Natural killer cell (primary cell): Measurements from ENCODE around the gene NAA35. TPM values are rescaled to one million over a fixed set of nuclear protein-coding genes. Genes with fewer than 3 reads are reported as not detected.

Experiments used
- ATAC-seq, 3 donors: fragments of 150-1000 bp in 2 of 3; fragments of 200-7000 bp in 1 of 3; cut with Tn5 transposase; 1 replicate in 1 of 3; 2 replicates in 2 of 3; pipeline ENCODE4 v1.10.0; 2021; ENCODE audit warnings: mild to moderate bottlenecking in 2 of 3, moderate library complexity in 2 of 3
- DNase-seq, 2 donors: peaks; one replicate each; pipeline versions ENCODE4 v3.0.0 to v3.0.0-alpha.2; 2013 to 2021; ENCODE audit warnings: mixed read lengths in 1 of 2
- H3K27ac ChIP-seq: one replicate; pipeline ENCODE4 v1.5.1; 2013; ENCODE audit warnings: mild to moderate bottlenecking, low read length
- H3K27me3 ChIP-seq: one replicate; pipeline ENCODE4 v1.6.1; 2013; ENCODE audit warnings: low read length; ENCODE audit not compliant: control insufficient read depth, insufficient read depth
- H3K36me3 ChIP-seq: one replicate; pipeline ENCODE4 v1.6.1; 2013; ENCODE audit warnings: low read length; ENCODE audit not compliant: control insufficient read depth, insufficient read depth
- H3K4me1 ChIP-seq: one replicate; pipeline ENCODE4 v1.6.1; 2013; ENCODE audit warnings: low read length; ENCODE audit not compliant: control insufficient read depth, insufficient read depth
- H3K4me3 ChIP-seq: one replicate; pipeline ENCODE4 v1.5.1; 2013; ENCODE audit warnings: low read length
- H3K9me3 ChIP-seq: one replicate; pipeline ENCODE4 v1.6.1; 2013; ENCODE audit warnings: low read length; ENCODE audit not compliant: control insufficient read depth, insufficient read depth
- H3K27ac Mint-ChIP-seq, 2 donors: one replicate each; pipeline ENCODE4 v1.8.0; 2022; ENCODE audit warnings: mild to moderate bottlenecking in 2 of 2, mixed read lengths in 2 of 2, moderate library complexity in 1 of 2
- H3K27me3 Mint-ChIP-seq, 2 donors: one replicate each; pipeline ENCODE4 v1.8.0; 2022; ENCODE audit warnings: low read depth in 2 of 2, mixed read lengths in 2 of 2
- H3K36me3 Mint-ChIP-seq: one replicate; pipeline ENCODE4 v1.8.0; 2022; ENCODE audit warnings: mixed read lengths
- H3K4me1 Mint-ChIP-seq, 2 donors: one replicate each; pipeline ENCODE4 v1.8.0; 2022; ENCODE audit warnings: mixed read lengths in 2 of 2
- H3K4me3 Mint-ChIP-seq: one replicate; pipeline ENCODE4 v1.8.0; 2022; ENCODE audit warnings: mild to moderate bottlenecking, moderate library complexity, mixed read lengths
- H3K9me3 Mint-ChIP-seq, 2 donors: one replicate each; pipeline ENCODE4 v1.8.0; 2022; ENCODE audit warnings: mixed read lengths in 2 of 2
- WGBS: methylation state at CpG from one replicate; pipeline ENCODE4 v1.1.7; 2013; ENCODE audit warnings: missing lambda C conversion rate; ENCODE audit not compliant: insufficient coverage; 5-methylcytosine and 5-hydroxymethylcytosine counted together
- intact Hi-C: fragments of 100-400 bp; cut with micrococcal nuclease; formaldehyde crosslinking; loops from one replicate; pipeline ENCODE4 v1.14.2; 2022
- total RNA-seq, 4 donors: library from RNA; stranded (reverse); fragments of 120-200 nt in 1 of 4; gene quantifications; one replicate each; pipeline versions ENCODE4 v1.2.3 to v1.2.4, GENCODE V29; 2013 to 2022
- TF ChIP-seq, protein P1 (sequence below): fragments of 200-600 bp; IDR thresholded peaks from one replicate; pipeline ENCODE4 v1.8.0; 2022; ENCODE audit warnings: antibody characterized with exemption

NAA35 gene
- total RNA-seq, 3 donors from 2014 or later (not counting 1 experiment from before 2014, with no cell fraction given) = 19.9 to 27.6 (median 21.0) TPM

DNA sequence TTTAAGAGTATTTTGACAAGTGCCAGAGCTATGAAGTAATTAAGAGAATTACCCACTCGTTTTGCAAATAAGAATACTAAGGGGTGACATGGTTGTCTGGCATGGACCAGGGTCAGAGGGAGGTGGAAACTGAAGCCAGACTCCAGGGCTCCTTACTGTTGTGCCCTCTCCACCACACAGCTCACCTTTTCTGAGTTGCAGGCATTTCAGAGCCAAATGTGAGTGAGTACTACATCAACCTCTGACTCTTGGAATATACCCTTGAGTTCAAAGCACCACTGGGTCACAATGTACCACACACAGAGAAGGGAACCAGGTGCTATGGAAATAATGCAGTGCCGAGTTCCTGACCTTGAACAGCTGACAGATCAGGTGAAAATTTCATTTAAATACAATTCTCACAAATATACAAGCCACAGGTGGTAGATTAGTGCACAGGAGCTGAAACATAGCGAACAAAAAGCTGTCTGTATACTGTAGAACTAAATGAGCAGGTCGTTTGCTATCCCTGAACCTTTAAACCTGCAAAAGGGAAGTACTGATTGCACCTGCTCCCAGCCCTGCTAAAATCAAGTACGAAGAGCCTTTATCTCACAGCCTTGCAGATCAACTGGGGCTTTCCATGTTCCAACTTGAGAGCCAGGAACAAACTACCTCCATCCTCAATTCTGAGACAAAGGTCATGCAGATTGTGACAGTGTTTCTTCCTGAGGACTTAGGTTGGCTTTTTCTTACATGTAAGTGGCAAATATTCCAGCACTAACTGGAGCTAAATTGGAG, 101.4 kb downstream of the NAA35 start:
- H3K36me3 Mint-ChIP-seq = no peaks in the 10 kb centered on the region
- Histone ChIP-seq H3K27ac (no peak overlapping the region), H3K36me3 (no peaks in the 10 kb centered on the region), H3K27me3 (no peaks in the 10 kb centered on the region), H3K4me1 (no peaks in the 10 kb centered on the region), H3K9me3 (no peaks in the 10 kb centered on the region), H3K4me3 (no peak overlapping the region)
- 65% methylated on average over 5 of the region's 5 CpGs for WGBS
- no peak overlapping the region for H3K27ac Mint-ChIP-seq
- H3K4me1 Mint-ChIP-seq = no peaks in the 10 kb centered on the region
- no peaks in the 10 kb centered on the region for H3K9me3 Mint-ChIP-seq
- no peaks in the 10 kb centered on the region for H3K27me3 Mint-ChIP-seq
- intact Hi-C loops = no loop called here
- H3K4me3 Mint-ChIP-seq = no peak overlapping the region
- TF ChIP-seq, protein P1, sequence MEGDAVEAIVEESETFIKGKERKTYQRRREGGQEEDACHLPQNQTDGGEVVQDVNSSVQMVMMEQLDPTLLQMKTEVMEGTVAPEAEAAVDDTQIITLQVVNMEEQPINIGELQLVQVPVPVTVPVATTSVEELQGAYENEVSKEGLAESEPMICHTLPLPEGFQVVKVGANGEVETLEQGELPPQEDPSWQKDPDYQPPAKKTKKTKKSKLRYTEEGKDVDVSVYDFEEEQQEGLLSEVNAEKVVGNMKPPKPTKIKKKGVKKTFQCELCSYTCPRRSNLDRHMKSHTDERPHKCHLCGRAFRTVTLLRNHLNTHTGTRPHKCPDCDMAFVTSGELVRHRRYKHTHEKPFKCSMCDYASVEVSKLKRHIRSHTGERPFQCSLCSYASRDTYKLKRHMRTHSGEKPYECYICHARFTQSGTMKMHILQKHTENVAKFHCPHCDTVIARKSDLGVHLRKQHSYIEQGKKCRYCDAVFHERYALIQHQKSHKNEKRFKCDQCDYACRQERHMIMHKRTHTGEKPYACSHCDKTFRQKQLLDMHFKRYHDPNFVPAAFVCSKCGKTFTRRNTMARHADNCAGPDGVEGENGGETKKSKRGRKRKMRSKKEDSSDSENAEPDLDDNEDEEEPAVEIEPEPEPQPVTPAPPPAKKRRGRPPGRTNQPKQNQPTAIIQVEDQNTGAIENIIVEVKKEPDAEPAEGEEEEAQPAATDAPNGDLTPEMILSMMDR = no peak
- no peak for DNase-seq
- ATAC-seq = no peak

DNA sequence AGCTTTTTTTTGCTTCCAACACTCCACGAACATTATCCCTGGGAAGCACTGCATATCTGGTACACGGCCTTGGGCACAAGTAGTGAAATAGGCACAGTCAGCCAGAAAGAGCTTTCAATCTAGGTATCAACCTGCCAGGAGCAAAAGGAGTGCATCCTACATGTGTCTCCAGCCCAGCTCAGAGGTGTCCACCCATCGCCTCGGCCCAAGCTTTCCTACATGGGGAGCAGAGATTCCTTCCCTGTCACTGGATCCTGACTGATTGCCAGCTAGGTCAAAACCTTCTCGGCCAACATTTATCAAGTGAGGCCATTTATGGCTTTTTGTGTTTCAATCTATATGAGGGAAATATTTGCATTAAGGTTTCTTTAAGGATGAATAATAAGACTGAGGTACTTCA, 102.6 kb downstream of the NAA35 start:
- Mint-ChIP-seq H3K27ac (no peak overlapping the region), H3K9me3 (no peaks in the 10 kb centered on the region), H3K4me1 (no peaks in the 10 kb centered on the region), H3K36me3 (no peaks in the 10 kb centered on the region), H3K27me3 (no peaks in the 10 kb centered on the region), H3K4me3 (no peak overlapping the region)
- Histone ChIP-seq H3K4me3 (no peak overlapping the region), H3K4me1 (no peaks in the 10 kb centered on the region), H3K27ac (no peak overlapping the region), H3K9me3 (no peaks in the 10 kb centered on the region), H3K36me3 (no peaks in the 10 kb centered on the region), H3K27me3 (no peaks in the 10 kb centered on the region)
- DNase-seq (no peak), ATAC-seq (no peak)
- TF ChIP-seq, protein P1 = no peak
- 90% methylated on average over 4 of the region's 5 CpGs for WGBS
- intact Hi-C loops = no loop called here

DNA sequence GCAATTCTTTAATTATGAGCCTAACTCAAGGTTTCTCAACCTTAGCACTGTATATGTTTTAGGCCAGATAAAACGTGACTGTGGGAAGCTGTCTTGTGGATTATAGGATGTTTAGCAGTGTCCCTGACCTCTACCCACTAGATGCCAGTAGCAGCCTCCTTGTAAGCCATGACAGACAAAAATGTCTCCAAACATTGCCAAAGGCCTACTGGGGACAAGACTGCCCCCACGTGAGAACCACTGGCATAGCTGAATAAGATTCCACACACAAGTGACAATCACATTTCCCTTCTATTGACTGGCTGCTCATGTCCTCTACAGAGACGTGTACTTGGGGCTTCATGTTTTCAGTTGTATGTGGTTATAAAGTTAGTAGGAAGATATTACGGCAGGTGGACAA, 103.1 kb downstream of the NAA35 start:
- Mint-ChIP-seq H3K36me3 (no peaks in the 10 kb centered on the region), H3K9me3 (no peaks in the 10 kb centered on the region), H3K27me3 (no peaks in the 10 kb centered on the region), H3K27ac (no peak overlapping the region), H3K4me3 (no peak overlapping the region), H3K4me1 (no peaks in the 10 kb centered on the region)
- Histone ChIP-seq H3K27ac (no peak overlapping the region), H3K27me3 (no peaks in the 10 kb centered on the region), H3K4me3 (no peak overlapping the region), H3K9me3 (no peaks in the 10 kb centered on the region), H3K4me1 (no peaks in the 10 kb centered on the region), H3K36me3 (no peaks in the 10 kb centered on the region)
- DNase-seq = no peak
- WGBS = 81% methylated on average over 3 of the region's 4 CpGs
- intact Hi-C loops = no loop called here
- TF ChIP-seq, protein P1 = no peak
- ATAC-seq = no peak

DNA sequence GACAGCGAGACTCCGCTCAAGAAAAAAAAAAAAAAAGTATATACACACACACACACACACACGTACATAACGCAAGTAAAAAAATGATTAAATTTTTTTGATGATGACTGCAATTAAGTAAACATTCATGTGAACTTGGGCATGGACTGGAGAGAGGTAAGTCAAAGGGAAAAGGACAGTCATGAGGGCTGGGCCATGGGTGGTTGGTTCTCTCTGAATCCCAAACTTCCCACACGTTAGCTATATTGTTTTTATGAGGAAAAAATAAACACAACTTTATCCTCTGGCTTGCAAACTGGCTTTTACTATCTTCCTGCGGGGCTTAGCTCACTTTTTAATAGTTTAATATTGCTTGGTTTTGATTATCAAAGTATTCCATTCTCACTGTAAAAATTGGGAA, 104.7 kb downstream of the NAA35 start:
- H3K27me3 ChIP-seq = no peaks in the 10 kb centered on the region
- H3K4me3 ChIP-seq = no peak overlapping the region
- TF ChIP-seq, protein P1 = no peak
- peaks cover 0 to under 1% of the 10 kb centered on the region in 2 donors for H3K4me1 Mint-ChIP-seq
- WGBS = no CpG with 5 or more reads among the region's 6 CpGs
- no peak overlapping the region for H3K4me3 Mint-ChIP-seq
- peaks cover 0 to 2% of the 10 kb centered on the region in 2 donors for H3K27me3 Mint-ChIP-seq
- ATAC-seq (no peak), DNase-seq (no peak)
- no peaks in the 10 kb centered on the region for H3K36me3 Mint-ChIP-seq
- H3K27ac Mint-ChIP-seq = no peak overlapping the region
- no peaks in the 10 kb centered on the region for H3K36me3 ChIP-seq
- no peaks in the 10 kb centered on the region for H3K4me1 ChIP-seq
- H3K9me3 ChIP-seq = no peaks in the 10 kb centered on the region
- no peak overlapping the region for H3K27ac ChIP-seq
- intact Hi-C loops = no loop called here
- no peaks in the 10 kb centered on the region for H3K9me3 Mint-ChIP-seq
